ENCODE results near the gene KCNH6.

KCNH6 gene

DNA sequence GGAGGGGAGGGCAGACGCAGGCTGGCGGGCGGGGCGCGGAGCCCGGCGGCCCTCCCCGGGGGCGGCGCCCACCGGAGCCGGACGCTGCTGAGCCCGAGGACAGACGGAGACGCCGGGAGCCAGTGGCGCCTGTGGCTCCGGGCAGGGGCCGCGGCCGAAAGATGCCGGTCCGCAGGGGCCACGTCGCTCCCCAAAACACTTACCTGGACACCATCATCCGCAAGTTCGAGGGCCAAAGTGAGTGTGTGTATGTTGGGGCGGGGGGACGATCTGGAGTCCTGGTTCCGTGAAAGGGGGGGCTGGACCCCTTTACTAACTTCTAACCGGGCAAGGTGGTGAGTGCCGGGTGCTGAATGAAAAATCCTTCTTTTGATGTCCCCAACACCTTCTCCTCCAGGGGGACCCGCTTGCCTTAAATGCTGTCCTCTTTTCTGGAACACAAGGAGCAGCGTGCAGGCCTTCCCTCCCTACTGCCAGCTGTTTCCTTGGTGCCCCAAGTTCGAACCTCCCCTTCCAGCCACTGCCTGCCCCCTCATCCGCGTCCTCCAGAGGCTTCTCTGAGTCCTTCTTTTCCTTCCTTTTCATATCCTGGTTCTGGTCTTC, at the start of gene KCNH6:
Gene KCNH6 (plus strand): TSS at position 106 of the 603 bp plus-strand sequence. CDS start 56 bp downstream, at position 162.
- DNase-seq = no peak

DNA sequence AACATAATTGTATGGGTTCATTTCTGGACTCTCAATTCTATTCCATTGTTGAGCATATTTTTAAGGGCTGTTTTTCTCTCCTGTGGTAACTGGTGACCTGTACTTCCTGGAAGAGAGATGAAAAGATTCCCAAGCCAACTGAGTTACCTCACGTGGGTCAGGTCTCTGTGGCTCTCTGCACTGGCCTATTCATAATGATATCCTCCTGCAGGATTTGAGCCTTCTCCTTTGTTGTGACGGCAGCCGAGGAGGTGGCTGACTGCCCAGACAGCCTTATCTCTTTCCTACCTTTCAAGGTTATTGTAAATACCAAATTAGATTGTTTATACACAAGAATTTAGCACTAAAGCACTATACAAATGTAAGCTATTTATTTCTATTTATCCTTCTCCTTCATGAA, 49.0 kb upstream of the KCNH6 start:
- no peak for DNase-seq

DNA sequence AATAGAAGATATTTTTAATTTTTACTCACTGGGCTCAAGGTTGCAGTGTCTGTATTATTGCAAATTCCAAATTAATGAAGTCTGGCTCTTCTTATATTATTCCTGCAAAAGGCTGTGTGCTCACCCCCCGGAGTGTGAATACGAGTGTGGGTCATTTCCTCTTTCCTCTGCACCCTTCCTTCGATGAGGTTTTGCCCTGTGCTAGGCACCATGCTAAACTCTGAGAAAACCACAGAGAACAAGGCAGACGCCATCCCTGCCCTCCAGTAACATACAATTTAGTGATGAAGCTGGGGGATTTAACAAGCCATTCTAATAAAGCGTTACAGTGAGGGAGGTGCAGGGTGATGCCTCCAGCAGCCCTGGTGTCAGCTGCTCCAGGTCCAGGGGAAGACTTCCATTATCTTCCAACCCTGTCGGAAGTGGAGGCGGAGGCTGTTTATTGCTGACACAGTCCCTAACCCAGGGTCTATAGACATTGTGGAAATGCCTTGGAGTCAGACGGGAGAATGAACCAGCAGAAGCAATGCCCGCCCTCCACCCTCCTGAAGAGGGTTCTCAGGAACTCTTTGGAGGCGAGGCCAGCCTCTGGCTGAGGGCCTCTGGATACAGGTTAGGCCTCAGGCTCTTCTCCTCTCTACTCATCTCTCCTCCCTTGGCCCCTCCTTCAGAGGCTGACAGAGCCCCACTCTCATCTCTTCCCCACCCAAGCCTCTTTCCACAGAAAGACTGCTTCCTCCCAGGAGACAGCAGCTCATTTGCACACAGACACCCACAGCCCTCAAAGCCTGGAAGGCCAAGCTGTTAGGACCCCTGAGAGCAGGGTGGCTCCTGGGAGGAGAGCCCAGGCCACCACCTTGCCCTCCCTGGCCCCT, 48.3 kb upstream of the KCNH6 start:
- DNase-seq = no peak

- DNase-seq = no peak
These were observed 47.4 kb upstream of the KCNH6 start for GRCh38 chr17:63475491-63476412.

GRCh38 chr17:63476459-63476853, 46.7 kb upstream of the KCNH6 start:
- DNase-seq = peak; percentile 49

GRCh38 chr17:63476854-63477479, 46.2 kb upstream of the KCNH6 start, which contains the start of gene ACE:
TSS of gene ACE (plus strand) at chr17:63477061. CDS start at chr17:63477095, 34 bp downstream.
- peak; percentile 86 for DNase-seq

DNA sequence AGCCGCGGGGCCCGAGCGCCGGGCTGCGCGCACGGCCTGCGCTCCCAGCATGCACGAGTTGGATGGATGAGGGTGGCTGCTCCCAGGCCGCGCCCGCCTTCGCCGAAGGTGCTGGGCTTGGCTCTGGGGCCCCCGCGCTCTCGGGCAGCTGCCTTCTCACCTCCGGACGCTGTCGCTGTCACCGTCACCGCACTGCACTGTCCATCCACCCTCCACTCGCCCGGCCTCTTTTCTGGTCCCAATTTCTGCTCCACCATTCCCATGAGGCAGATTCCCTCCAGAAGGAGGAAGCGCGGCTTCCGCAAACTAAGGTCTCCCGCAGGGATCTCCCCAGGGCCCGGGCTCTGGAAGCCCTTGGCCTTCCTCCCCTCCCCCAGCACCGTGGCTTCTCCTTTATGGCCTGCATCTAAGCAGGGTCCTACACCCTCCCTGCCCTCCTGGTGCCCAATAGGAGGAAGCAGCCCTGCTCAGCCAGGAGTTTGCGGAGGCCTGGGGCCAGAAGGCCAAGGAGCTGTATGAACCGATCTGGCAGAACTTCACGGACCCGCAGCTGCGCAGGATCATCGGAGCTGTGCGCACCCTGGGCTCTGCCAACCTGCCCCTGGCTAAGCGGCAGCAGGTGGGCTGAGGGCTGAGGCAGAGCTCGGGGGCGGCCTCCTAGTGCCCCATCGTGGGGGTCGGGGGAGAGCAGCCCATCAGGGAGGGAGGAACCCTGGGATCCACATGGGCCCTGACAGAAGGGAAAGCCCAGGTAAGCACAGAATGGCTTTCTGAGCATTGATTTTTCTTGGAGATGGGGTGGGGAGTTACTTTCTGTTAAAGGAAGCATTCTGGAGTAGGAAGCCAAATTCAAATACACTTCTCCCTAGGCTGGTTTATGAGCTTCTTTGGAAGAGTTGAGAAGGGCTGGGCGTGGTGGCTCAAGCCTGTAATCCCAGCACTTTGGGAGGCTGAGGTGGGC, 45.4 kb upstream of the KCNH6 start:
- peak; percentile 55 for DNase-seq

- DNase-seq = peak; percentile 8
These were observed 44.2 kb upstream of the KCNH6 start for GRCh38 chr17:63478814-63479494.

GRCh38 chr17:63479495-63480184, 43.5 kb upstream of the KCNH6 start:
- peak; percentile 6 for DNase-seq

DNA sequence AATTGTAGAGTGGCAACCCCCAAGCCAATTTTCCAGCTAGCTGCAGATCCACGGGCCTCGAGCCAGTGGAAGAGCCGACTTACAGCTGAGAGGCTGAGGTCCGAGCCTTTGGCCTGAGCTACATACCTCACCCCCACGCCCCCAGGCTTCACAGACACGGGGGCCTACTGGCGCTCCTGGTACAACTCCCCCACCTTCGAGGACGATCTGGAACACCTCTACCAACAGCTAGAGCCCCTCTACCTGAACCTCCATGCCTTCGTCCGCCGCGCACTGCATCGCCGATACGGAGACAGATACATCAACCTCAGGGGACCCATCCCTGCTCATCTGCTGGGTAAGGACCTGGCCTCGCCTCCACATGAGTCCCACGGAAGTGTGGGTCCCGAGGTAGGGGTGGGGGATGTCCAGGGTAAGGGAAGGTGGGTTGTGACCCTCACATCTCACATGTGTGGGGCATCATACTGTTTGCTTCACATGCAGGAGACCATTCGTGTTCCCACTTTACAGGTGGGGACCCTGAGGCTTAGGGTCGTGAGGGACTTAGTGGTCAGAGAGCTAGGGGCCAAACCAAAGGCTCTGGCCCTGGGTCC, 42.9 kb upstream of the KCNH6 start:
- no peak for DNase-seq

GRCh38 chr17:63480826-63481487, 42.2 kb upstream of the KCNH6 start:
- peak; percentile 97 for DNase-seq

DNA sequence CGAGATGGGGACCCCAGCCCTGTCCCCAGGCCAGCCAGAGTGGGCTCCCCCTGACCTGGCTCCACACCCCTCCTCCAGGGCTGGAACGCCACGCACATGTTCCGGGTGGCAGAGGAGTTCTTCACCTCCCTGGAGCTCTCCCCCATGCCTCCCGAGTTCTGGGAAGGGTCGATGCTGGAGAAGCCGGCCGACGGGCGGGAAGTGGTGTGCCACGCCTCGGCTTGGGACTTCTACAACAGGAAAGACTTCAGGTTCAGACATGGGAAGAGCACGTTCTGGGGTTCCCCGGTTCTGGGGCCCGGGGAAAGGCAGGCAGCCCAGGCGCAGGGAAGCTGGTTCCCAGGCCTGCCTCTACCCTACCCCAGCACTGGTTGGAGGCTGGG, 41.7 kb upstream of the KCNH6 start:
- no peak for DNase-seq

GRCh38 chr17:63482509-63482908, 40.6 kb upstream of the KCNH6 start:
- DNase-seq = no peak

GRCh38 chr17:63483038-63483437, 40.1 kb upstream of the KCNH6 start:
- DNase-seq = no peak

DNA sequence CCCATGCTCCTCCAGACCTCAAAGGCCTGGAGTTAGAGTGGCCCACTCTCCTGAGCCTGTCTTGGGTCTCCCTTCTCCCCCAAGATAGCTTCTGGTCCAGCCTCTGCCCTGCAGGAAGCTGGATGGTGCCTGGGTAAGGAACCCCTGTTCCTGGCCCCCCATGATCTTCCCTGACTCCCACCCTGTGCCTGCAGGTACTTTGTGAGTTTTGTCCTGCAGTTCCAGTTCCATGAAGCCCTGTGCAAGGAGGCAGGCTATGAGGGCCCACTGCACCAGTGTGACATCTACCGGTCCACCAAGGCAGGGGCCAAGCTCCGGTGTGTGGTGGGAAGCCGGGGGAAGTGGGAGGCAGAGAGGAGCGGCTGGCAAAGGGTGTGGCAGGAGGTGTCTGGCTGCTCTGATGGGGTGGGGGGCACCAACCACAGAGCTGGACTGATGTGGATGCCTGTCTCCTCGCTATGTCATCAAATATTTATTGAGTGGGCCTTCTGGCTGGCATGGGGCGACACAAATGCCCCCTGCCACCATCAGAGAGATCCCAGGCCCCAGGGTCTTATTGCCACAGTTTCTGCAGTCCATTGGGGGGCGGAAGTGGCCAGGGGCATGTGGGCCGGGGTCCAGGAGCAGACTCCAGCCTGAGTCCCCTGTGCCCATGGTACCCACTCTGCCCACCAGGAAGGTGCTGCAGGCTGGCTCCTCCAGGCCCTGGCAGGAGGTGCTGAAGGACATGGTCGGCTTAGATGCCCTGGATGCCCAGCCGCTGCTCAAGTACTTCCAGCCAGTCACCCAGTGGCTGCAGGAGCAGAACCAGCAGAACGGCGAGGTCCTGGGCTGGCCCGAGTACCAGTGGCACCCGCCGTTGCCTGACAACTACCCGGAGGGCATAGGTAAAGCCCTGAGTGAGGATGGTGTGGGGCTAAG, 39.2 kb upstream of the KCNH6 start:
- DNase-seq = no peak

DNA sequence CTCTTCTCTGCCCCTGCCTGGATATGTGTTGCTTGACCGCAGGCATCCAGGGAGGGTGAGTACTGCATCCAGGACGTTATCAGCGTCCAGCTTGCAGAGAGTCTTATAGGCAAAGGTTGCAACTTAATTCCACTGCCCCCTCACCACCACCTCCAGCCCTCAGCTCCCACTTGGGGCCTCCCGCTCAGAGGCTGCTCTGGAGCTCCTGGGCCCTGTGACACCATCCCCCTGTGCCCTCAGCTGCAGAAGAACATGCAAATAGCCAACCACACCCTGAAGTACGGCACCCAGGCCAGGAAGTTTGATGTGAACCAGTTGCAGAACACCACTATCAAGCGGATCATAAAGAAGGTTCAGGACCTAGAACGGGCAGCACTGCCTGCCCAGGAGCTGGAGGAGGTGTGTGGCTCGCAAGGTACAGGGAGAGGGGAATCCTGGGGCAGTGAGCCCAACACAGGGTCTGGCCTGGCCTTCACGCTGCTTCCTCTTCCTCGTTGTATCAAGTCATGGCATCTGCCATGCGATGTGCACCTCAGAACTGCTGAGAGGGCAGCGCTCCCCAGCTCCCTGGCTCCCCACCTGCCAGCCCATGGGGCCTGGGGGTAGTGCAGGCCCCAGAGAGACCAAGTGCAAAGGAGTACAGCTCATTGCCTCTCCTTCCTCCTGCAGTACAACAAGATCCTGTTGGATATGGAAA, 36.7 kb upstream of the KCNH6 start:
- DNase-seq = no peak

DNA sequence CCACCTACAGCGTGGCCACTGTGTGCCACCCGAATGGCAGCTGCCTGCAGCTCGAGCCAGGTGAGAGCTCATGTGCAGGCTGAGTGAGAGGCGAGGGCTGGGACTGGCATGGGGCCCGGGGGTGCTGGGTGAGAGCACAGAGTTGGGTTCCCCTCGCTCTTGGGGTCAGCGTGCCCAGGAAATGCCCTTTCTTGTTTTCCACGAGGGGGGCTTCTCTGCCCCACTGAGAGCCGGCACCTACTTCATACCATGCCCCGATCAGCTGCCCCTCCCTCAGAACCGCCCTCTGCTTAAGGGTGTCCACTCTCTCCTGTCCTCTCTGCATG, 36.2 kb upstream of the KCNH6 start:
- DNase-seq = no peak

GRCh38 chr17:63488851-63489250, 34.3 kb upstream of the KCNH6 start:
- no peak for DNase-seq
